Right cardiac atrium (tissue), 5 donors: ENCODE measurements around the gene CNGA3. TPM values are rescaled to one million over a fixed set of nuclear protein-coding genes. Genes with fewer than 3 reads are reported as not detected.
"Not testable (repeated sequence)": the region's sequence is repeated elsewhere in the genome, so short reads cannot be mapped to it uniquely, and the experiment has no call there.

Experiments
- ATAC-seq, 2 donors: fragments of 200-7000 bp; cut with Tn5 transposase; one replicate each; pipeline versions ENCODE4 v1.8.0 to v1.9.1; 2020; ENCODE audit warnings: moderate library complexity in 2 of 2, mild to moderate bottlenecking in 1 of 2
- DNase-seq, 3 donors: peaks; one replicate each; pipeline ENCODE4 v3.0.0-alpha.2; 2020
- H3K27ac ChIP-seq: one replicate; pipeline ENCODE4 v1.5.1; 2013; ENCODE audit warnings: mild to moderate bottlenecking, low read length, control low read depth, moderate library complexity
- H3K27me3 ChIP-seq: one replicate; pipeline ENCODE4 v1.6.1; 2013; ENCODE audit not compliant: control insufficient read depth, insufficient read depth
- H3K4me1 ChIP-seq: one replicate; pipeline ENCODE4 v1.6.1; 2013; ENCODE audit warnings: low read length; ENCODE audit not compliant: control insufficient read depth, insufficient read depth
- H3K4me3 ChIP-seq: one replicate; pipeline ENCODE4 v1.5.1; 2013; ENCODE audit warnings: low read length, control low read depth
- H3K9me3 ChIP-seq: one replicate; pipeline ENCODE4 v1.6.1; 2013; ENCODE audit warnings: low read length; ENCODE audit not compliant: control insufficient read depth
- WGBS: extraction: QIAGEN DNeasy Blood & Tissue Kit; methylation state at CpG from one replicate; pipeline ENCODE4 v1.1.7; 2013; 5-methylcytosine and 5-hydroxymethylcytosine counted together
- intact Hi-C, 4 donors: fragments of 100-400 bp; cut with DNase I; formaldehyde crosslinking; loops; one replicate each; pipeline versions ENCODE4 v1.11.0 to v1.14.0; 2022 to 2023
- polyA plus RNA-seq: library from polyadenylated mRNA; stranded (reverse); fragments of 200-250 nt; gene quantifications from one replicate; pipeline ENCODE4 v1.2.3, GENCODE V29; 2013
- total RNA-seq, 4 donors: library from RNA; stranded (reverse); fragmentation: NEBNext Ultra II Directional; extraction: Animal tissue kit (Norgen Biotek cat#: 25700); gene quantifications; one replicate each; pipeline ENCODE4 v1.2.1, GENCODE V29; 2021
- donor health status: healthy with polysubstance abuse.
- donor health status: DM: no; HTN: yes; CAD: no.
- donor health status: DM: no; HTN: no; CAD: no.
- donor health status: DM: no; HTN: yes; CAD: no; lungs with severe emphysema.
- donor health status: DM: yes; HTN: yes; CAD: no.

Gene CNGA3
- total and polyA plus RNA-seq, 5 donors = not detected

GRCh38 chr2:98404556-98405250 is 58.4 kb downstream of the CNGA3 start:
- WGBS = 86% methylated on average over 2 of the region's 2 CpGs

GRCh38 chr2:98405301-98405700 is 59.0 kb downstream of the CNGA3 start:
- ATAC-seq (no peak), DNase-seq (no peak)
- Histone ChIP-seq H3K4me1 (no peaks in the 10 kb centered on the region), H3K27me3 (no peaks in the 10 kb centered on the region), H3K27ac (no peak overlapping the region), H3K9me3 (no peaks in the 10 kb centered on the region), H3K4me3 (no peak overlapping the region)
- intact Hi-C loops = no loop called here
- 84% methylated on average over 2 of the region's 2 CpGs for WGBS

More at GRCh38 chr2:98404556-98405250, 58.4 kb downstream of the CNGA3 start:
- Histone ChIP-seq H3K9me3 (no peaks in the 10 kb centered on the region), H3K4me1 (no peaks in the 10 kb centered on the region), H3K27ac (no peak overlapping the region), H3K27me3 (no peaks in the 10 kb centered on the region), H3K4me3 (no peak overlapping the region)
- intact Hi-C loops = no loop called here
- ATAC-seq = no peak
- no peak for DNase-seq

- H3K27me3 ChIP-seq = no peaks in the 10 kb centered on the region
- H3K4me3 ChIP-seq = no peak overlapping the region
- H3K9me3 ChIP-seq = no peaks in the 10 kb centered on the region
- ATAC-seq (no peak), DNase-seq (no peak)
- no peak overlapping the region for H3K27ac ChIP-seq
- no peaks in the 10 kb centered on the region for H3K4me1 ChIP-seq
- 70% methylated on average over 5 of the region's 5 CpGs for WGBS
- intact Hi-C loops = no loop called here
These were observed 61.9 kb downstream of the CNGA3 start for GRCh38 chr2:98408155-98408554.

- Histone ChIP-seq H3K27me3 (no peaks in the 10 kb centered on the region), H3K4me3 (no peak overlapping the region), H3K27ac (no peak overlapping the region), H3K9me3 (no peaks in the 10 kb centered on the region), H3K4me1 (no peaks in the 10 kb centered on the region)
- 26% methylated on average over 5 of the region's 5 CpGs for WGBS
- ATAC-seq (peak; percentile 71 to 81), DNase-seq (no peak)
- intact Hi-C loops = loop anchor here in 3 of 4 donors (5.0 to 10.0 kb wide), 4 partner anchors 102 to 194 kb away; partner anchors contain the start of genes COA5 (in 3 of the 3) and UNC50 (in 3 of the 3)
These were observed 66.6 kb downstream of the CNGA3 start for GRCh38 chr2:98412751-98413458.

GRCh38 chr2:98414246-98414645 is 68.0 kb downstream of the CNGA3 start:
- H3K27me3 ChIP-seq, H3K27ac ChIP-seq, DNase-seq, H3K4me1 ChIP-seq, ATAC-seq, H3K4me3 ChIP-seq, H3K9me3 ChIP-seq: not testable (repeated sequence)
- intact Hi-C loops = loop anchor here in 3 of 4 donors (5.0 to 10.0 kb wide), 4 partner anchors 101 to 193 kb away; partner anchors contain the start of genes COA5 (in 3 of the 3) and UNC50 (in 3 of the 3)
- 97% methylated on average over 7 of the region's 7 CpGs for WGBS

GRCh38 chr2:98415719-98416248 is 69.5 kb downstream of the CNGA3 start:
- H3K4me1 ChIP-seq, H3K27me3 ChIP-seq, H3K27ac ChIP-seq, H3K9me3 ChIP-seq, ATAC-seq, H3K4me3 ChIP-seq, DNase-seq: not testable (repeated sequence)
- 94% methylated on average over 9 of the region's 9 CpGs for WGBS
- intact Hi-C loops = loop anchor here in 3 of 4 donors (10.0 kb wide), 3 partner anchors 99 to 189 kb away; partner anchors contain the start of genes COA5 (in 2 of the 3) and UNC50 (in 2 of the 3)

- DNase-seq (no peak), ATAC-seq (no peak)
- no peak overlapping the region for H3K4me3 ChIP-seq
- no peaks in the 10 kb centered on the region for H3K9me3 ChIP-seq
- WGBS = 88% methylated on average over 2 of the region's 2 CpGs
- intact Hi-C loops = loop anchor here in 3 of 4 donors (10.0 kb wide), 3 partner anchors 98 to 188 kb away; partner anchors contain the start of genes COA5 (in 2 of the 3) and UNC50 (in 2 of the 3)
- no peak overlapping the region for H3K27ac ChIP-seq
- no peaks in the 10 kb centered on the region for H3K27me3 ChIP-seq
- no peaks in the 10 kb centered on the region for H3K4me1 ChIP-seq
These were observed 70.3 kb downstream of the CNGA3 start for GRCh38 chr2:98416383-98417159.

GRCh38 chr2:98419544-98419943 is 73.3 kb downstream of the CNGA3 start:
- no peaks in the 10 kb centered on the region for H3K27me3 ChIP-seq
- no peak overlapping the region for H3K4me3 ChIP-seq
- 71% methylated on average over 2 of the region's 2 CpGs for WGBS
- H3K27ac ChIP-seq = no peak overlapping the region
- H3K4me1 ChIP-seq = no peaks in the 10 kb centered on the region
- ATAC-seq (no peak), DNase-seq (no peak)
- intact Hi-C loops = loop anchor here in 3 of 4 donors (10.0 kb wide), 3 partner anchors 95 to 185 kb away; partner anchors contain the start of genes COA5 (in 2 of the 3) and UNC50 (in 2 of the 3)
- no peaks in the 10 kb centered on the region for H3K9me3 ChIP-seq

- H3K4me3 ChIP-seq = no peak overlapping the region
- ATAC-seq (no peak), DNase-seq (no peak)
- intact Hi-C loops = loop anchor here in 3 of 4 donors (10.0 kb wide), 3 partner anchors 95 to 185 kb away; partner anchors contain the start of genes COA5 (in 2 of the 3) and UNC50 (in 2 of the 3)
- no peaks in the 10 kb centered on the region for H3K4me1 ChIP-seq
- WGBS = 56% methylated on average over 6 of the region's 6 CpGs
- H3K9me3 ChIP-seq = no peaks in the 10 kb centered on the region
- no peaks in the 10 kb centered on the region for H3K27me3 ChIP-seq
- peak overlapping the region; percentile 27 for H3K27ac ChIP-seq
These were observed 73.9 kb downstream of the CNGA3 start for GRCh38 chr2:98419977-98420725.

- no peaks in the 10 kb centered on the region for H3K4me1 ChIP-seq
- ATAC-seq (no peak), DNase-seq (no peak)
- no peak overlapping the region for H3K4me3 ChIP-seq
- H3K9me3 ChIP-seq = no peaks in the 10 kb centered on the region
- no peaks in the 10 kb centered on the region for H3K27me3 ChIP-seq
- no peak overlapping the region for H3K27ac ChIP-seq
- intact Hi-C loops = no loop called here
These were observed 76.2 kb downstream of the CNGA3 start for GRCh38 chr2:98422449-98422848.
